ENCODE measurements around the gene NTRK2.

- TF ChIP-seq CTCF (IDR thresholded peaks at IDR 0.05) (no peak), POLR2A (IDR thresholded peaks at IDR 0.05) (no peak)
Observed at GRCh38 chr9:84670138-84671041, 861 bp downstream of the NTRK2 start.
